Ascending aorta (tissue), 2 donors: ENCODE data around the gene DBP. TPM values are rescaled to one million over a fixed set of nuclear protein-coding genes. Genes with fewer than 3 reads are reported as not detected.

Experiments
- DNase-seq, 2 donors: peaks; one replicate each; pipeline ENCODE4 v3.0.0-alpha.2; 2019; ENCODE audit warnings: low spot score in 2 of 2
- H3K27ac ChIP-seq, 2 donors: fragments of 200-600 bp; sonication (generic); one replicate each; pipeline ENCODE4 v1.5.1; 2016 to 2017; ENCODE audit warnings: mild to moderate bottlenecking in 1 of 2
- H3K27me3 ChIP-seq: fragments of 200-600 bp; sonication (generic); one replicate; pipeline ENCODE4 v1.5.1; 2017
- H3K36me3 ChIP-seq, 2 donors: fragments of 200-600 bp; sonication (generic); one replicate each; pipeline ENCODE4 v1.5.1; 2016
- H3K4me1 ChIP-seq, 2 donors: fragments of 200-600 bp; sonication (generic); one replicate each; pipeline ENCODE4 v1.5.1; 2016 to 2017; ENCODE audit warnings: mild to moderate bottlenecking in 1 of 2
- H3K4me3 ChIP-seq, 2 donors: fragments of 200-600 bp; sonication (generic); one replicate each; pipeline ENCODE4 v1.5.1; 2016 to 2017; ENCODE audit warnings: mild to moderate bottlenecking in 1 of 2
- H3K9me3 ChIP-seq, 2 donors: fragments of 200-600 bp; sonication (generic); one replicate each; pipeline ENCODE4 v1.5.1; 2016
- intact Hi-C: fragments of 100-400 bp; cut with DNase I; formaldehyde crosslinking; loops from one replicate; pipeline ENCODE4 v1.15.1; 2023
- total RNA-seq: library from RNA; depleted of rRNA; stranded (reverse); fragments of >200 nt; gene quantifications from one replicate; pipeline ENCODE4 v1.1.0, GENCODE V29; 2016
- TF ChIP-seq, protein P1 (sequence below), 3 experiments: fragments of 200-600 bp in 2 of 3; fragments of 450-650 bp in 1 of 3; sonication (generic) in 2 of 3; IDR thresholded peaks; one replicate each; pipeline ENCODE4 v1.5.1; 2016 to 2019; ENCODE audit warnings: antibody characterized with exemption in 3 of 3, mild to moderate bottlenecking in 1 of 3, moderate library complexity in 1 of 3

Gene DBP
- total RNA-seq, 1 donor from 2014 or later = 0.21 TPM

DNA sequence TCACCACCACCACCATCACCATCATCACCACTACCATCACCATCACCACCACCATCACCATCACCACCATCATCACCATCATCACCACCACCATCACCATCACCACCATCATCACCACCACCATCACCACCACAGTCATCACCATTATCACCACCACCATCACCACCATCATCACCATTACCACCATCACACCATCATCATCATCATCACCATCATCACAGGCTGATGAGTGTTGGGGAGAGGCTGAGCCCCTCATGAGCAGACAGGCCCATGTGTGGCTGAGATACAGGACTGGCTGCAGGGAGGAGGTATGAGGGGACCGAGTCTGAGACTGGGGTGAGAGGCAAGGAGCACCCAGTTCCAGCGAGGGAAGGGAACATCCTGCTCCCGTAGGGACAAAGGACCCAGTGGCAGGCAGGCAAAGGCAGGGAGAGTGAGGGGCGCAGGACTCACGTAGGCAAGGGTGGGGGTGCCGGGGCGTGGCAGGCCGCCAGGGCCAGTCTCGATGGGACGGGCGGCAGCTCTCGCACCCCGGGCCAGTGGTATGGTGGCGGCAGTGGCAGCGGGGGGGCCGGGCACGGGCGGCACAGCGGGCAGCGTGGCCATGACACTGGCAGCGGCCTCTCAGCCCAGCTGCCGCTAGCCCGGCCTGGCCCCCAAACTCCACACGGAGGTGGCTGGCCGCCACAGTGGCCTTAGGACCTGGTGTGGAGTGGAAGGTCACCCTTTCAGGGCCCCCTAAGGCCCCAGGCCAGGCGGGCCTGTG is 32.9 kb upstream of the DBP start:
- H3K9me3 ChIP-seq = no peaks in the 10 kb centered on the region
- no peaks in the 10 kb centered on the region for H3K36me3 ChIP-seq
- H3K27me3 ChIP-seq = no peaks in the 10 kb centered on the region
- no peak overlapping the region for H3K27ac ChIP-seq
- no peak for DNase-seq
- TF ChIP-seq, protein P1, sequence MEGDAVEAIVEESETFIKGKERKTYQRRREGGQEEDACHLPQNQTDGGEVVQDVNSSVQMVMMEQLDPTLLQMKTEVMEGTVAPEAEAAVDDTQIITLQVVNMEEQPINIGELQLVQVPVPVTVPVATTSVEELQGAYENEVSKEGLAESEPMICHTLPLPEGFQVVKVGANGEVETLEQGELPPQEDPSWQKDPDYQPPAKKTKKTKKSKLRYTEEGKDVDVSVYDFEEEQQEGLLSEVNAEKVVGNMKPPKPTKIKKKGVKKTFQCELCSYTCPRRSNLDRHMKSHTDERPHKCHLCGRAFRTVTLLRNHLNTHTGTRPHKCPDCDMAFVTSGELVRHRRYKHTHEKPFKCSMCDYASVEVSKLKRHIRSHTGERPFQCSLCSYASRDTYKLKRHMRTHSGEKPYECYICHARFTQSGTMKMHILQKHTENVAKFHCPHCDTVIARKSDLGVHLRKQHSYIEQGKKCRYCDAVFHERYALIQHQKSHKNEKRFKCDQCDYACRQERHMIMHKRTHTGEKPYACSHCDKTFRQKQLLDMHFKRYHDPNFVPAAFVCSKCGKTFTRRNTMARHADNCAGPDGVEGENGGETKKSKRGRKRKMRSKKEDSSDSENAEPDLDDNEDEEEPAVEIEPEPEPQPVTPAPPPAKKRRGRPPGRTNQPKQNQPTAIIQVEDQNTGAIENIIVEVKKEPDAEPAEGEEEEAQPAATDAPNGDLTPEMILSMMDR (IDR thresholded peaks at IDR 0.05) = no peak
- no peaks in the 10 kb centered on the region for H3K4me1 ChIP-seq
- intact Hi-C loops = no loop called here
- no peak overlapping the region for H3K4me3 ChIP-seq

DNA sequence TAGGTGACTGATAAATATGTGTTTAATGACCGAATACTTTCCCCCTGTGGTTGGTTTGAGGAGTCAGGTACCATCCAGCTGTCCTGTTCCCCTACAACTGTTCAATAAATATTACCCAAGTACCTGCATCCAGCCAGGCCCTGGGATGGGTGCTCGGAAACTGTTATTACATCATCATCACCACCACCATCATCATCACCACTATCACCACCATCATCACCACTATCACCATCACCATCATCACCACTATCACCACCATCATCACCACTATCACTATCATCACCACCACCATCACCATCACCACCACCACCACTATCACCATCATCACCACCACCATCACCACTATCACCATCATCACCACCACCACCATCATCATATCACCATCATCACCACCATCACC is 31.6 kb upstream of the DBP start:
- Histone ChIP-seq H3K4me3 (no peak overlapping the region), H3K9me3 (no peaks in the 10 kb centered on the region), H3K4me1 (no peaks in the 10 kb centered on the region), H3K27me3 (no peaks in the 10 kb centered on the region), H3K27ac (no peak overlapping the region), H3K36me3 (no peaks in the 10 kb centered on the region)
- DNase-seq = no peak
- intact Hi-C loops = no loop called here
- TF ChIP-seq, protein P1 (IDR thresholded peaks at IDR 0.05) = no peak

DNA sequence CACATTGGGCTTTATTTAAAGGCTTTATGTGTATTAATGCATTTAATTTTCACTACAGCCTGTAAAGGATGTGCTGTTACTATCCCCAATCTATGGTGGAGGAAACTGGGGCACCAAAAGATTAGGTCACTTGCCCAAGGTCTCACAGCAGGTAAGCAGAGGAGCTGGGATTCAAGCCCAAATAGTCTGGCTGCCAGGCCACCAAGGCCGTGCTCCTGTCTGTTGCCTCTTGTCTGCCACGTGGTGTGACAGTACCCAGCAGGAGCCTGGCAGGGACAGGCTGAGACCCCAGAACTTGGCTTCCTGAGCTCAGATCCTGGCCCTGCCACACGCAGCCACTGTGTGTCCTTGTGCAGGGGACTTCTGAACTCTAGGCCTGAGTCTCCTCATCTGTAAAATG is 31.2 kb upstream of the DBP start:
- Histone ChIP-seq H3K27ac (no peak overlapping the region), H3K4me3 (no peak overlapping the region), H3K4me1 (no peaks in the 10 kb centered on the region), H3K36me3 (no peaks in the 10 kb centered on the region), H3K9me3 (no peaks in the 10 kb centered on the region), H3K27me3 (no peaks in the 10 kb centered on the region)
- intact Hi-C loops = no loop called here
- TF ChIP-seq, protein P1 (IDR thresholded peaks at IDR 0.05) = no peak
- DNase-seq = no peak

DNA sequence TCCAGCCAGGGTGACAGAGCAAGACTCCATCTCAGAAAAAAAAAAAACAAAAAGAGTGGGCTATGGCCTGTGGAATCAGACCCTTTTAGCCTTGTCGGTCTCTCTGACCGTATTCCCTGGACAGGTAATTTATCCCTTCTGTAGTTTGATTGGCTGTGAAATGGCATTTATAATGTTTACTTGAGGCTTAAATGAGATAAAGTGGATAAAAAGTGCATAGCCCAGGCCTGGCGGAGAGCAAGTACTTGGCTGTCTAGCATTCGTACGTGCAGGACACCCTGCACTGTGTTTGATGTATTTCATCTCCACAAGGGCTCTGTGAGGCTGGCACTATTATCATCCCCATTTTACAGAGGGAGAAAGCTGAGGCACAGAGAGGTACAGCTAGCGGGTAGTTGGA is 28.6 kb upstream of the DBP start:
- DNase-seq = no peak
- Histone ChIP-seq H3K4me1 (no peaks in the 10 kb centered on the region), H3K36me3 (no peaks in the 10 kb centered on the region), H3K27me3 (no peaks in the 10 kb centered on the region), H3K9me3 (no peaks in the 10 kb centered on the region), H3K4me3 (no peak overlapping the region), H3K27ac (no peak overlapping the region)
- TF ChIP-seq, protein P1 (IDR thresholded peaks at IDR 0.05) = no peak
- intact Hi-C loops = no loop called here

DNA sequence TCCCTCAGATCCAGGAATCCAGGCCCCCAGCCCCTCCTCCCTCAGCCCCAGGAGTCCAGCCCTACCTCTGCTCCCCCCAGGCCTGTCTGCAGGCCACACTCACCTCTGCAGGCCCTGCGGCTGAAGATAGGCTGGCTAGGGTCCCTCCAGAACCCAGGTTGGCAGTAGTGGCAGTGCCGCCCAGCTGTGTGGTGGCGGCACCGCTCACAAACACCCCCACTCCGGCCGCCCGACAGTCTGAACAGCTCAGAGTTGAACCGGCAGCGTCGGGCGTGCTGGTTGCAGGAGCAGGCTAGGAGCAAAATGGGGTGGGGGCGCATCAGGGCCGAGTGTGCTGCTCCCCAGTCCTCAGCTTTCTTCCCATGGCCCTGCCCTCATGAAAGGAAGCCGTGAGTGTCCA is 27.3 kb upstream of the DBP start:
- H3K4me3 ChIP-seq = no peak overlapping the region
- DNase-seq = no peak
- H3K9me3 ChIP-seq = no peaks in the 10 kb centered on the region
- intact Hi-C loops = no loop called here
- no peak overlapping the region for H3K27ac ChIP-seq
- no peaks in the 10 kb centered on the region for H3K27me3 ChIP-seq
- TF ChIP-seq, protein P1 (IDR thresholded peaks at IDR 0.05) = no peak
- H3K36me3 ChIP-seq = no peaks in the 10 kb centered on the region
- no peaks in the 10 kb centered on the region for H3K4me1 ChIP-seq

DNA sequence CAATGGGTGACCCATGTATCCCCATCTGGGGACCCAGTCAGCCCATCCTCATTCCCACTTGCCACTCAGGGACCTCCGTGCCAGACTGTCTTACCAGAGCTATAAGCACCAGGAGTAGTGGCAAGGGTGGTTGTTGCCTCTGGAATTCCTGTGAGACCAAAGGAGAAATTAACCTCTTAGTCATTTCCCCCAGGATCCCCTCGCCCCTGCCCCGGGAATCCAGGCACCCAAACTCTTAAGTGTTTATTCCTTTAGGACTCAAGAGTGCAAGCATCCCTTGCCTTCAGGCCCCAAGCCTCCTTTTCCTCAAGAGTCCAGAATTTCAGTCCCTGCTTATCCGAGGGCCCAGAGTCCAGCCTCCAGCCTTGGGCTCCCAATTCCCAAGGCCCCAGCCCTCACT is 26.5 kb upstream of the DBP start:
- intact Hi-C loops = no loop called here

More for the DNA sequence above, 26.5 kb upstream of the DBP start:
- H3K4me3 ChIP-seq = no peak overlapping the region
- no peaks in the 10 kb centered on the region for H3K36me3 ChIP-seq
- no peaks in the 10 kb centered on the region for H3K4me1 ChIP-seq
- no peak overlapping the region for H3K27ac ChIP-seq
- no peaks in the 10 kb centered on the region for H3K27me3 ChIP-seq
- DNase-seq = no peak
- no peaks in the 10 kb centered on the region for H3K9me3 ChIP-seq
- TF ChIP-seq, protein P1 (IDR thresholded peaks at IDR 0.05) = no peak
